Ishikawa (cell line): ENCODE measurements around the gene CCDC187.
A peak's percentile ranks its signal among the peaks of the same experiment; 100 is the strongest.

Experiments used
- CEBPB ChIP-seq: IDR thresholded peaks from 2 replicates; pipeline ENCODE4 v1.6.1; 2012
- CREB1 ChIP-seq: IDR thresholded peaks from 2 replicates; pipeline ENCODE4 v1.6.1; 2012; ENCODE audit warnings: low read depth
- EGR1 ChIP-seq: IDR thresholded peaks from 2 replicates; pipeline ENCODE4 v1.6.1; 2012
- EP300 ChIP-seq: IDR thresholded peaks from 2 replicates; pipeline ENCODE4 v1.6.1; 2012; ENCODE audit warnings: borderline replicate concordance
- FOXM1 ChIP-seq: IDR thresholded peaks from 2 replicates; pipeline ENCODE4 v1.6.1; 2012; ENCODE audit warnings: low read depth, borderline replicate concordance
- MAX ChIP-seq: IDR thresholded peaks from 2 replicates; pipeline ENCODE4 v1.6.1; 2012
- NFIC ChIP-seq: IDR thresholded peaks from 2 replicates; pipeline ENCODE4 v1.6.1; 2012
- RAD21 ChIP-seq: IDR thresholded peaks from 2 replicates; pipeline ENCODE4 v1.6.1; 2012; ENCODE audit warnings: low read depth
- REST ChIP-seq: IDR thresholded peaks from 2 replicates; pipeline ENCODE4 v1.6.1; 2012; ENCODE audit warnings: low read depth, mild to moderate bottlenecking
- TAF1 ChIP-seq: IDR thresholded peaks from 2 replicates; pipeline ENCODE4 v1.6.1; 2012; ENCODE audit warnings: low read depth, mild to moderate bottlenecking
- TCF12 ChIP-seq: IDR thresholded peaks from 2 replicates; pipeline ENCODE4 v1.6.1; 2012; ENCODE audit warnings: low read depth
- TEAD4 ChIP-seq: IDR thresholded peaks from 2 replicates; pipeline ENCODE4 v1.6.1; 2012
- USF1 ChIP-seq: IDR thresholded peaks from 2 replicates; pipeline ENCODE4 v1.6.1; 2012
- YY1 ChIP-seq: IDR thresholded peaks from 2 replicates; pipeline ENCODE4 v1.6.1; 2012; ENCODE audit warnings: low read depth
- ZBTB7A ChIP-seq: IDR thresholded peaks from 2 replicates; pipeline ENCODE4 v1.6.1; 2012; ENCODE audit warnings: low read depth

CCDC187 gene

GRCh38 chr9:136262671-136263178 is 41.2 kb downstream of the CCDC187 start:
- no peak for TF ChIP-seq EP300
- TF ChIP-seq EGR1 = no peak
- TF ChIP-seq REST = no peak
- no peak for TF ChIP-seq NFIC
- TF ChIP-seq YY1 = no peak
- TF ChIP-seq ZBTB7A = no peak

GRCh38 chr9:136261686-136262430 is 42.0 kb downstream of the CCDC187 start:
- TF ChIP-seq MAX = no peak
- TF ChIP-seq YY1 = no peak
- TF ChIP-seq USF1 = no peak
- TF ChIP-seq REST = no peak
- no peak for TF ChIP-seq EGR1
- TF ChIP-seq CEBPB = no peak
- TF ChIP-seq TCF12 = no peak
- TF ChIP-seq TAF1 = no peak
- TF ChIP-seq CREB1 = no peak
- no peak for TF ChIP-seq TEAD4
- no peak for TF ChIP-seq EP300
- TF ChIP-seq NFIC = no peak
- TF ChIP-seq ZBTB7A = no peak
- TF ChIP-seq FOXM1 = no peak
- no peak for TF ChIP-seq RAD21

- TF ChIP-seq MAX = no peak
- TF ChIP-seq RAD21 = no peak
- TF ChIP-seq CEBPB = no peak
- TF ChIP-seq REST = no peak
- 0 out of 2 replicates have a peak, but pooled peaks have one; percentile 61 for TF ChIP-seq ZBTB7A
- no peak for TF ChIP-seq TEAD4
- TF ChIP-seq USF1 = no peak
- no peak for TF ChIP-seq YY1
These were observed 42.9 kb downstream of the CCDC187 start for GRCh38 chr9:136260936-136261472.

GRCh38 chr9:136260521-136260920 is 43.4 kb downstream of the CCDC187 start:
- TF ChIP-seq NFIC = no peak
- TF ChIP-seq EGR1 = no peak
- TF ChIP-seq YY1 = no peak
- TF ChIP-seq RAD21 = no peak
- TF ChIP-seq EP300 = no peak
- TF ChIP-seq TAF1 = no peak
- no peak for TF ChIP-seq TEAD4
- no peak for TF ChIP-seq CEBPB
- no peak for TF ChIP-seq REST
- TF ChIP-seq CREB1 = no peak
- no peak for TF ChIP-seq FOXM1
- TF ChIP-seq USF1 = no peak
- TF ChIP-seq TCF12 = no peak
- TF ChIP-seq MAX = no peak
- no peak for TF ChIP-seq ZBTB7A
